ENCODE measurements around the gene KCTD7. TPM values are rescaled to one million over a fixed set of nuclear protein-coding genes. Genes with fewer than 3 reads are reported as not detected.

Gene KCTD7
- total and polyA plus RNA-seq, 2 of the 13 experiments (the other 11 are each of a cell fraction or from before 2014, with no cell fraction given): 7.3 to 13.5 TPM

DNA sequence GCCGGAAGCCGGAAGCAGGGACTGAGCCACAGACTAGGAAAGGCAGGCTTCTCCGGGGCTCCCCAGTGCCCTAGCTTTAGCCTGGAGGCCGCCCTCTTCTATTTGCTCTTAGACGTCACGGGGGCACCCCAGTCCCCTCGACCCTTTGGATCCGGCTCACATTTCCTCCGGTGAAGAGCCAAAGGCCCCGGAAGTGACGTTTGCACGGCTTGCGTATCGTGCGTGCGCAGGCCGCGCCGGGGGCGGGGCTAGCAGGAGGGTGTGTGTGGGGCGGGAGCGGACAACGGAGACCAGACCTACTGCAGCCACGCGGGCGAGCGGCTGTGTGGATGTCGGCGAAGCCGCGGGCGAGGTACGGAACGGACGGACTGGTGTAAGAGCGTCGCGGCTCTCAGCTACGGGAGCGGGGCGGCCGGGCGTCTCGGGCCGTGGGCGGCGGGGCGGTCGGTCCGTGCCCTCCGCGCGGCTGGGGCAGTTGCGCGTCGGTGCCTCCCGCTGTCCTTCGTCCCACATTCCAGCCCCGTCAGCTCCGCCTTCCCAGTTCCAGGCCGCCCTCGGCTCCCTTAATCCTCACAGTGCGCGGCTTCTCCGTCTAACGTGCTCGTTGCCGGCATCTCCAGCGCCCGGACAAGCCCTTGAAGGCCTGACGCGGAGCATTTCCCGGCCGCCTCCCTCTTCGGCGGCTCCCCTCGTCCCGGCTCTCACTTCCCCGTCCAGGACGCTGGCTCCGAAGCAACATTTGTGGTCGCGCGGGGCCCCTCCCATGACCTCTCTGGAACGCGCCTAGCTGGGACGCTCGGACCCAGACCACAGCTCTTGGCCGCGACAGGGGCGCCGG, 25.8 kb downstream of the KCTD7 start:
- peak overlapping the region; percentile 87 for H3K9ac ChIP-seq (ENCODE audit: insufficient read depth, low read depth, low read length)
- H3K4me2 ChIP-seq (ENCODE audit: low read depth, low read length): peak overlapping the region; percentile 86
- intact Hi-C loops (cut with micrococcal nuclease; ENCODE audit: unreplicated experiment): loop anchor here (10.0 kb wide), 1 partner anchor 100 kb away; no protein-coding TSS in a partner anchor
- H3K4me3 ChIP-seq (replicated peaks in 1 of 3; ENCODE audit: insufficient read depth in 1 of 3, low read depth in 2 of 3, low read length in 3 of 3): peak overlapping the region; percentile 83 to 94 (median 91); a peak in 5 of 6 replicates
- H2AFZ ChIP-seq (ENCODE audit: low read length): no peak overlapping the region
- H3K27me3 ChIP-seq (ENCODE audit: control insufficient read depth in 1 of 2, insufficient read depth in 2 of 2, low read length in 2 of 2): no peaks in the 10 kb centered on the region
- POLR2A ChIA-PET: interaction anchor here (0.8 to 3.0 kb wide), 23 partner anchors 9 to 342 kb away, joined by 3 to 30 read pairs (median 4); partner anchors contain the start of genes KCTD7, RABGEF1 and TYW1
- peaks cover 21% of the 10 kb centered on the region for H3K4me1 ChIP-seq (ENCODE audit: insufficient read depth, low read length)
- H3K36me3 ChIP-seq (replicated peaks in 1 of 2; ENCODE audit: control insufficient read depth in 1 of 2, insufficient read depth in 2 of 2, low read length in 2 of 2): no peaks in the 10 kb centered on the region
- WGBS (ENCODE audit: low lambda C conversion rate): 4% methylated on average over 17 of the region's 92 CpGs
- H3K79me2 ChIP-seq (ENCODE audit: insufficient read depth, low read length): peaks cover 42% of the 10 kb centered on the region
- H3K9me3 ChIP-seq (ENCODE audit: low read length): no peaks in the 10 kb centered on the region
- BruUV-seq (replicated peaks): TSS peak; percentile 66
- H4K20me1 ChIP-seq (ENCODE audit: insufficient read depth, low read length): 0 out of 2 replicates have a peak, but pooled peaks cover 2% of the 10 kb centered on the region
- CTCF ChIA-PET (ENCODE audit: low intra/inter-chr PET ratio, low total read pairs): no interaction called here
- peak; percentile 99 for DNase-seq (ENCODE audit: low spot score)
- FAIRE-seq: peak; percentile 91
- peak overlapping the region; percentile 94 for H3K27ac ChIP-seq (ENCODE audit: extremely low read length, insufficient read depth, low read length)
- ATAC-seq: peak; percentile 94
- in situ Hi-C loops (cut with HindIII; ENCODE audit: extremely low pct_ligation_motif_present, low pct_unique_long_range_greater_than_20kb): no loop called here
- TF ChIP-seq ZNF773 (CRISPR knock-in tag; IDR thresholded peaks at IDR 0.05; ENCODE audit: borderline replicate concordance) (no peak; the same call in 1 of the 2 replicates), ZSCAN12 (CRISPR knock-in tag; IDR thresholded peaks at IDR 0.05) (peak; percentile 73; the same call in 1 of the 2 replicates), ZNF510 (CRISPR knock-in tag; IDR thresholded peaks at IDR 0.05; ENCODE audit: low read depth) (no peak), THAP11 (CRISPR knock-in tag; IDR thresholded peaks at IDR 0.05) (peak; percentile 93), RARA (CRISPR knock-in tag; IDR thresholded peaks at IDR 0.05) (peak; percentile 49), PAWR (CRISPR knock-in tag; IDR thresholded peaks at IDR 0.05; ENCODE audit: borderline replicate concordance) (no peak), BCL6 (CRISPR knock-in tag; IDR thresholded peaks at IDR 0.05) (peak; percentile 66; the same call in 1 of the 2 replicates), ZNF30 (CRISPR knock-in tag; IDR thresholded peaks at IDR 0.05) (0 out of 2 replicates have a peak, but pooled peaks have one; percentile 41), MZF1 (CRISPR knock-in tag; IDR thresholded peaks at IDR 0.05; ENCODE audit: borderline replicate concordance) (peak; percentile 90; the same call in 1 of the 2 replicates), ELF3 (CRISPR knock-in tag; IDR thresholded peaks at IDR 0.05) (peak; percentile 77), KDM3A (CRISPR knock-in tag; IDR thresholded peaks at IDR 0.05; ENCODE audit: low read depth) (no peak), KMT2B (CRISPR knock-in tag; IDR thresholded peaks at IDR 0.05) (peak; percentile 87), ZKSCAN5 (CRISPR knock-in tag; IDR thresholded peaks at IDR 0.05) (no peak; the same call in none of the 2 replicates), ZNF34 (CRISPR knock-in tag; IDR thresholded peaks at IDR 0.05; ENCODE audit: borderline replicate concordance) (peak; percentile 85; the same call in 1 of the 2 replicates), NFE2 (CRISPR knock-in tag; IDR thresholded peaks at IDR 0.05) (no peak), EP300 (IDR thresholded peaks at IDR 0.05; ENCODE audit: low read depth in 2 of 2, low read length in 2 of 2) (peak in 1 of 2 experiments; percentile 39; a peak in 1 of 4 replicates), EP300 (CRISPR knock-in tag; IDR thresholded peaks at IDR 0.05; ENCODE audit: borderline replicate concordance) (peak; percentile 33), ZSCAN31 (CRISPR knock-in tag; IDR thresholded peaks at IDR 0.05; ENCODE audit: low read depth) (peak; percentile 95), ZNF703 (CRISPR knock-in tag; IDR thresholded peaks at IDR 0.05; ENCODE audit: borderline replicate concordance) (no peak; the same call in 1 of the 2 replicates)
- TF ChIP-seq, protein P1, sequence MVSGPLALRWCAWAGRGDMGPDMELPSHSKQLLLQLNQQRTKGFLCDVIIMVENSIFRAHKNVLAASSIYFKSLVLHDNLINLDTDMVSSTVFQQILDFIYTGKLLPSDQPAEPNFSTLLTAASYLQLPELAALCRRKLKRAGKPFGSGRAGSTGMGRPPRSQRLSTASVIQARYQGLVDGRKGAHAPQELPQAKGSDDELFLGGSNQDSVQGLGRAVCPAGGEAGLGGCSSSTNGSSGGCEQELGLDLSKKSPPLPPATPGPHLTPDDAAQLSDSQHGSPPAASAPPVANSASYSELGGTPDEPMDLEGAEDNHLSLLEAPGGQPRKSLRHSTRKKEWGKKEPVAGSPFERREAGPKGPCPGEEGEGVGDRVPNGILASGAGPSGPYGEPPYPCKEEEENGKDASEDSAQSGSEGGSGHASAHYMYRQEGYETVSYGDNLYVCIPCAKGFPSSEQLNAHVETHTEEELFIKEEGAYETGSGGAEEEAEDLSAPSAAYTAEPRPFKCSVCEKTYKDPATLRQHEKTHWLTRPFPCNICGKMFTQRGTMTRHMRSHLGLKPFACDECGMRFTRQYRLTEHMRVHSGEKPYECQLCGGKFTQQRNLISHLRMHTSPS (CRISPR knock-in tag; IDR thresholded peaks at IDR 0.05; ENCODE audit: low read depth): peak; percentile 71; the same call in 1 of the 2 replicates
- TF ChIP-seq, protein P2, sequence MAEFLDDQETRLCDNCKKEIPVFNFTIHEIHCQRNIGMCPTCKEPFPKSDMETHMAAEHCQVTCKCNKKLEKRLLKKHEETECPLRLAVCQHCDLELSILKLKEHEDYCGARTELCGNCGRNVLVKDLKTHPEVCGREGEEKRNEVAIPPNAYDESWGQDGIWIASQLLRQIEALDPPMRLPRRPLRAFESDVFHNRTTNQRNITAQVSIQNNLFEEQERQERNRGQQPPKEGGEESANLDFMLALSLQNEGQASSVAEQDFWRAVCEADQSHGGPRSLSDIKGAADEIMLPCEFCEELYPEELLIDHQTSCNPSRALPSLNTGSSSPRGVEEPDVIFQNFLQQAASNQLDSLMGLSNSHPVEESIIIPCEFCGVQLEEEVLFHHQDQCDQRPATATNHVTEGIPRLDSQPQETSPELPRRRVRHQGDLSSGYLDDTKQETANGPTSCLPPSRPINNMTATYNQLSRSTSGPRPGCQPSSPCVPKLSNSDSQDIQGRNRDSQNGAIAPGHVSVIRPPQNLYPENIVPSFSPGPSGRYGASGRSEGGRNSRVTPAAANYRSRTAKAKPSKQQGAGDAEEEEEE (CRISPR knock-in tag; IDR thresholded peaks at IDR 0.05; ENCODE audit: borderline replicate concordance): 0 out of 2 replicates have a peak, but pooled peaks have one; percentile 1

All from HepG2 (cell line).